Body of pancreas (tissue), 4 donors: ENCODE data around the gene NECTIN2.

Experiments
- POLR2A ChIP-seq, 3 donors: fragments of 450-650 bp; IDR thresholded peaks; one replicate each; pipeline ENCODE4 v1.6.1; 2016; ENCODE audit warnings: antibody characterized with exemption in 3 of 3, mild to moderate bottlenecking in 2 of 3
- TF ChIP-seq, protein P1 (sequence below), 7 experiments: fragments of 450-650 bp in 4 of 7; fragments of 200-600 bp in 3 of 7; sonication (generic) in 3 of 7; IDR thresholded peaks; one replicate each; pipeline ENCODE4 v1.5.1; 2016 to 2019; ENCODE audit warnings: antibody characterized with exemption in 7 of 7

DNA sequence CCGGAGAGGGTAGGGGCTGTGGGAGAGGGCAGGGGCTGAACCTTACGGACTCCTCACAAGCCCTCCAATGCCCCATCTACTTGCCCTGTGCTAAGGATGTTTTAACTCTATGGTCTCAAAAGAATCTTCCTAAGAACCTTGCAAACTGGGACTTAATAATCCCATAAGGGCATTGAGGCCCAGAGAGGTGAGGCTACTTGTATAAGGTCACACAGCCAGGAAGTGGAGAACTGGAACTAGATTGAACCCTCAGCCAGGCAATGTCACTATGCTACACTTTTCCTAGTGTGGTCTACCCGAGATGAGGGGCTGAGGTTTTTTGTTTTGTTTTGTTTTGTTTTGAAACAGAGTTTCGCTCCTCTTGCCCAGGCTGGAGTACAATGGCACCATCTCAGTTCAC is 85.4 kb downstream of the NECTIN2 start:
- TF ChIP-seq, protein P1, sequence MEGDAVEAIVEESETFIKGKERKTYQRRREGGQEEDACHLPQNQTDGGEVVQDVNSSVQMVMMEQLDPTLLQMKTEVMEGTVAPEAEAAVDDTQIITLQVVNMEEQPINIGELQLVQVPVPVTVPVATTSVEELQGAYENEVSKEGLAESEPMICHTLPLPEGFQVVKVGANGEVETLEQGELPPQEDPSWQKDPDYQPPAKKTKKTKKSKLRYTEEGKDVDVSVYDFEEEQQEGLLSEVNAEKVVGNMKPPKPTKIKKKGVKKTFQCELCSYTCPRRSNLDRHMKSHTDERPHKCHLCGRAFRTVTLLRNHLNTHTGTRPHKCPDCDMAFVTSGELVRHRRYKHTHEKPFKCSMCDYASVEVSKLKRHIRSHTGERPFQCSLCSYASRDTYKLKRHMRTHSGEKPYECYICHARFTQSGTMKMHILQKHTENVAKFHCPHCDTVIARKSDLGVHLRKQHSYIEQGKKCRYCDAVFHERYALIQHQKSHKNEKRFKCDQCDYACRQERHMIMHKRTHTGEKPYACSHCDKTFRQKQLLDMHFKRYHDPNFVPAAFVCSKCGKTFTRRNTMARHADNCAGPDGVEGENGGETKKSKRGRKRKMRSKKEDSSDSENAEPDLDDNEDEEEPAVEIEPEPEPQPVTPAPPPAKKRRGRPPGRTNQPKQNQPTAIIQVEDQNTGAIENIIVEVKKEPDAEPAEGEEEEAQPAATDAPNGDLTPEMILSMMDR (IDR thresholded peaks at IDR 0.05) = no peak
- TF ChIP-seq POLR2A (IDR thresholded peaks at IDR 0.05) = no peak
